Stomach (tissue), 9 donors: ENCODE data around the gene GCAT. TPM values are rescaled to one million over a fixed set of nuclear protein-coding genes. Genes with fewer than 3 reads are reported as not detected.

ENCODE experiments used
- DNase-seq, 2 donors: peaks; one replicate each; pipeline versions ENCODE4 v3.0.0 to v3.0.0-alpha.2; 2013 to 2019
- H3K27ac ChIP-seq, 5 donors: fragments of 200-600 bp in 4 of 5; sonication (generic) in 4 of 5; one replicate each; pipeline ENCODE4 v1.5.1; 2013 to 2019; ENCODE audit warnings: mild to moderate bottlenecking in 1 of 5, moderate library complexity in 1 of 5
- H3K27me3 ChIP-seq, 3 donors: fragments of 200-600 bp; sonication (generic); one replicate each; pipeline ENCODE4 v1.5.1; 2017 to 2019; ENCODE audit warnings: mixed run types in 1 of 3
- H3K36me3 ChIP-seq, 4 donors: fragments of 200-600 bp; sonication (generic); 1 replicate in 3 of 4; 2 replicates in 1 of 4; pipeline ENCODE4 v1.5.1; 2016 to 2019
- H3K4me1 ChIP-seq, 4 donors: fragments of 200-600 bp; sonication (generic); one replicate each; pipeline ENCODE4 v1.5.1; 2016 to 2019
- H3K4me3 ChIP-seq, 4 donors: fragments of 200-600 bp; sonication (generic) in 3 of 4; one replicate each; pipeline ENCODE4 v1.5.1; 2016 to 2019; ENCODE audit warnings: mild to moderate bottlenecking in 1 of 4
- H3K9me3 ChIP-seq, 4 donors: fragments of 200-600 bp; sonication (generic); one replicate each; pipeline ENCODE4 v1.5.1; 2016 to 2019
- CTCF ChIP-seq, 7 experiments: fragments of 450-650 bp in 4 of 7; fragments of 200-600 bp in 3 of 7; sonication (generic) in 3 of 7; IDR thresholded peaks; one replicate each; pipeline ENCODE4 v1.5.1; 2016 to 2019; ENCODE audit warnings: antibody characterized with exemption in 7 of 7, control low read depth in 2 of 7, mild to moderate bottlenecking in 1 of 7
- EP300 ChIP-seq: sonication (generic); formaldehyde crosslinking; IDR thresholded peaks from one replicate; pipeline ENCODE4 v1.6.1; 2017; ENCODE audit warnings: antibody characterized with exemption
- POLR2A ChIP-seq, 4 donors: fragments of 450-650 bp; IDR thresholded peaks; one replicate each; pipeline ENCODE4 v1.6.1; 2016; ENCODE audit warnings: antibody characterized with exemption in 4 of 4, control low read depth in 2 of 4, mild to moderate bottlenecking in 1 of 4, moderate library complexity in 1 of 4
- POLR2AphosphoS5 ChIP-seq, 3 donors: sonication (generic); formaldehyde crosslinking; IDR thresholded peaks; one replicate each; pipeline ENCODE4 v1.6.1; 2016; ENCODE audit warnings: antibody characterized with exemption in 3 of 3
- WGBS, 5 donors: extraction: QIAGEN DNeasy Blood & Tissue Kit in 3 of 5; methylation state at CpG; one replicate each; pipeline versions ENCODE4 v1.1.5 to v1.1.7; 2013 to 2018; 5-methylcytosine and 5-hydroxymethylcytosine counted together
- intact Hi-C: fragments of 100-400 bp; cut with DNase I; formaldehyde crosslinking; loops from one replicate; pipeline ENCODE4 v1.15.1; 2023; ENCODE audit warnings: low total_unique reads
- polyA plus RNA-seq, 3 donors: library from polyadenylated mRNA; stranded (reverse); fragments of 200-250 nt; gene quantifications; one replicate each; pipeline ENCODE4 v1.2.3, GENCODE V29; 2013
- total RNA-seq, 5 donors: library from RNA; depleted of rRNA; stranded (reverse); fragments of >200 nt; gene quantifications; one replicate each; pipeline versions ENCODE4 v1.1.0 to v1.2.3, GENCODE V29; 2014 to 2016
- donor health status: healthy with polysubstance abuse.
- donor health status: Bipolar disorder and iron deficiency.
- donor health status: healthy.

Gene GCAT
- total and polyA plus RNA-seq, 8 donors, result 0.45 to 158 (median 23.4) TPM; not detected in 1

- WGBS, 5 donors, result 70 to 87% (median 77%) methylated on average over 3 of the region's 3 CpGs
- Histone ChIP-seq H3K36me3 (peaks cover 66 to 100% (median 100%) of the 10 kb centered on the region in 4 donors), H3K4me3 (no peak overlapping the region), H3K27me3 (no peaks in the 10 kb centered on the region), H3K4me1 (peaks cover 0 to 13% (median 7%) of the 10 kb centered on the region in 4 donors), H3K27ac (no peak overlapping the region), H3K9me3 (no peaks in the 10 kb centered on the region)
- intact Hi-C loops, result no loop called here
- DNase-seq, result no peak
- TF ChIP-seq EP300 (no peak), CTCF (IDR thresholded peaks at IDR 0.05) (no peak)
Observed at GRCh38 chr22:37760152-37760551, 47.6 kb upstream of the GCAT start.

- WGBS, 5 donors, result 72 to 81% (median 73%) methylated on average over 10 of the region's 10 CpGs
- no peak for DNase-seq
- no peak overlapping the region for H3K4me3 ChIP-seq
- H3K4me1 ChIP-seq, result peaks cover 0 to 17% (median 7%) of the 10 kb centered on the region in 4 donors
- no peak overlapping the region for H3K27ac ChIP-seq
- TF ChIP-seq EP300 (no peak), POLR2AphosphoS5 (IDR thresholded peaks at IDR 0.05) (no peak), CTCF (IDR thresholded peaks at IDR 0.05) (no peak), POLR2A (IDR thresholded peaks at IDR 0.05) (no peak)
- H3K27me3 ChIP-seq, result no peaks in the 10 kb centered on the region
- peaks cover 58 to 100% (median 100%) of the 10 kb centered on the region in 4 donors for H3K36me3 ChIP-seq
- no peaks in the 10 kb centered on the region for H3K9me3 ChIP-seq
- intact Hi-C loops, result no loop called here
Observed at GRCh38 chr22:37762389-37762836, 45.3 kb upstream of the GCAT start.

GRCh38 chr22:37763012-37763411 lies 44.7 kb upstream of the GCAT start:
- peaks cover 56 to 100% (median 100%) of the 10 kb centered on the region in 4 donors for H3K36me3 ChIP-seq

GRCh38 chr22:37763652-37764051 lies 44.1 kb upstream of the GCAT start:
- H3K4me3 ChIP-seq, result no peak overlapping the region
- no peaks in the 10 kb centered on the region for H3K27me3 ChIP-seq
- H3K36me3 ChIP-seq, result peaks cover 56 to 100% (median 100%) of the 10 kb centered on the region in 4 donors
- intact Hi-C loops, result no loop called here
- peaks cover 0 to 17% (median 3%) of the 10 kb centered on the region in 4 donors for H3K4me1 ChIP-seq
- no peaks in the 10 kb centered on the region for H3K9me3 ChIP-seq
- no peak for DNase-seq
- TF ChIP-seq POLR2A (IDR thresholded peaks at IDR 0.05) (no peak), EP300 (no peak), POLR2AphosphoS5 (IDR thresholded peaks at IDR 0.05) (no peak), CTCF (IDR thresholded peaks at IDR 0.05) (no peak)
- 88 to 93% (median 89%) methylated on average over 16 of the region's 16 CpGs for WGBS, 5 donors
- H3K27ac ChIP-seq, result no peak overlapping the region

More at GRCh38 chr22:37763012-37763411, 44.7 kb upstream of the GCAT start:
- no peaks in the 10 kb centered on the region for H3K27me3 ChIP-seq
- no peak overlapping the region for H3K4me3 ChIP-seq
- peaks cover 0 to 17% (median 5%) of the 10 kb centered on the region in 4 donors for H3K4me1 ChIP-seq
- 91 to 95% (median 93%) methylated on average over 7 to 9 of the region's 9 CpGs for WGBS, 5 donors
- H3K27ac ChIP-seq, result no peak overlapping the region
- TF ChIP-seq EP300, result no peak
- TF ChIP-seq CTCF (IDR thresholded peaks at IDR 0.05), result no peak
- no peak for TF ChIP-seq POLR2A (IDR thresholded peaks at IDR 0.05)
- TF ChIP-seq POLR2AphosphoS5 (IDR thresholded peaks at IDR 0.05), result no peak
- H3K9me3 ChIP-seq, result no peaks in the 10 kb centered on the region
- DNase-seq, result no peak
- intact Hi-C loops, result no loop called here
